Germinal center (tissue), 1 donor: Measurements from ENCODE around the gene APBB2.
"Not testable (repeated sequence)": the region's sequence is repeated elsewhere in the genome, so short reads cannot be mapped to it uniquely, and the experiment has no call there.

ENCODE experiments used
- DNase-seq: peaks from one replicate; pipeline ENCODE4 v3.0.0; 2012; ENCODE audit warnings: mixed read lengths, low spot score

The APBB2 gene

DNA sequence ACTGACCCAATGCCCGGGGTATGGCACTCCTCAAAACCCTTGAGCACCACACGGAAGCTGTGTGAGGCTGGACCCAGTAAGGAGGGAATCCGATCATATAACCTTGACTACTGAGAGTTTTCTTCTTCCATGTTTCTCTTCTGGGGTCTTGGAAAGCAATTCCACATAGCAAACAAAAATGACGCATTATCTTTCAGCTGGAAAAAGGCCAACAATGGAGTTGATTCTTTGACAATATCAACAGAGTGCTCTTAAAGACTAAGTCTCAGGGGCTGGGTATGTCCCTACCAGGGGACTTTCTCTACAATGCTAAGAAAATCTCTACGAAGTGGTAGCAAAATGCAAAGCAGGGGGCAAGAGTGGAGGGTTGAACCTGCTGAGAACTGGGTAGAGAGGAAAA lies 276.0 kb downstream of the APBB2 start:
- DNase-seq: no peak

GRCh38 chr4:40937140-40937725 lies 277.1 kb downstream of the APBB2 start:
- no peak for DNase-seq

- DNase-seq: no peak
Observed at GRCh38 chr4:40934676-40935075, 279.7 kb downstream of the APBB2 start.

GRCh38 chr4:40933272-40934053 lies 280.9 kb downstream of the APBB2 start:
- DNase-seq: no peak

GRCh38 chr4:40931841-40932240 lies 282.5 kb downstream of the APBB2 start:
- DNase-seq: no peak

- no peak for DNase-seq
Observed at GRCh38 chr4:40931238-40931637, 283.1 kb downstream of the APBB2 start.

- DNase-seq: no peak
Observed at GRCh38 chr4:40927074-40927473, 287.3 kb downstream of the APBB2 start.

DNA sequence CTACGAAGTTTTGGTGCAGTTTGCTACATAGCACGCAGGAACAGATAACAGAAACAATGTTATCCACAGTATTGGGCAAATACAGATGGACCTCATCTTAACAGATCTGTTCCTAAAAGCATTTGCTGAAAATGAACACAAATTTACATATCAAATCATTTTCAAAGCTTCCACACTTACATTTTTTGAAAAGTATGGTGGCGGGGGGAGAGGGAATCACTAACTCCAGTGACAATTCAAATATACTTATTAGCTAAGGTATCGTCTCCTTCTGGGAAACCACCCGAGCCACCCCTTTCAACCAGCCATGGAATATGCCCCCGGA lies 289.6 kb downstream of the APBB2 start:
- no peak for DNase-seq

DNA sequence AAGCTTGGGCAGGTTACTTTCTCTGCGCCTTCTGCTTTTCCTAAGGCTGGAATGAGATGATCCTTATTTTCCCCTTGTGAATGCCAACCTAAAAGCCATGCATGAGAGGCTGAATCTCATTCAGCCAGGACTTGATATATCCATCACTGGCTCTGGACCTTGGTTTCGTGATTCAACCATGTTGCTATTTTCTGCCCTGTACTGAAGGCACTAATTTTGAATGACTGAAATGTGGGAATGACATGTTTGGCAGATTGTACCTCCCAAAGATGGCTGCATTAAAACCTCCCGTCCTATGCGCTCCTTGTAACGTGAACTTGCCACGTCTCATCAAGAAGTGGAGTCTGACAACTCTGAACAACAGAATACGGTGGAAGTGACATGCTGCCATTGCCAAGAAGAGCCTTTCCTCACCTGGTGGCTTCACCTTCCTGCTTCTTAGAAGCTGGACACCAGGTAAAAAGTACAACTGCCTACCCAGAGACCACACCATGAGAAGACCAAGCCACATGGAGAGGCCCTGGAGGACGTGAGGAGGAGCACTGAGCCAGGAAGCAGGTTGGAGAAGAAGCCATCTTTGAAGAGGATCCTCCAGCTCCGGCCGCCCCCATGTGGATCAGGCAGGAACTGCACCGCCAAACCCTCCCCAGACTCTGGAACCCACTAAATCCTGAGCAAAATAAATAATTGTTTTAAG lies 290.1 kb downstream of the APBB2 start:
- DNase-seq: peak; percentile 77

DNA sequence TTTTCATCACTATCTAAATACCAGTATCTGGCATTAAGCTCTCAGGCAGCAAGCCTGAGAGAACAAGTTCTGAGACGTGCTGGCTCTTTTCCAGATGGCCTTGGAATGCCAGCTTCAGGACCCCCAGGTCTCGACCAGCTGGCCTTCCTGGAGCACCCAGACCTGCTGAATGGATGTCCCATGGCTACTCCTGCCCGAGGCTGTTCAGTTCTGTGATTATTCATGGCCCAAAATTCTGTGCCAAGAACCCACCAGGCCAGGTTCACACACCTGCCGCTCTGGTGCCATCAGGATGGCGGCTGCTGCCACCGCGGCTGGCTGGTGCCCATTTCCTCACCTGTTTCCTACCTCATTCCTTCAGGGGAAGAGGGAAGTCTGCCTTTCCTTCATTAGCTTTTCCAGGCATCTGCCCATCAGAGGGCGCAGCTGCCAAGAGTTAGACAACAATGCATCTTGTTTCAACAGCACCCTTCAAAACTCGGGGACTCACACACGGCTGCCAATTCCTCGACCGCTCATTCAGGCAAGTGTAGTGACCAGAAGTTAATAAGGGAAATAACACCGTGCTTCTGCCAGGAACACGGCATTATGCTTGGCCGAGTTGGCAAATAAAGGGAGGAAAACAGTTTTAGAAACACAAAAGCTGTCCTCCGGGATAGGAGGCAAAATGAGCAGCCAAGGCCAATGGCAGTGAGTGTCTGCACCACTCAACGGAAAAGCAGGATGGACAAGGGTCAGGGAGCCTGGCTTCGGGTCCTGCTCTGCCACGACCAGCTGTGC lies 290.8 kb downstream of the APBB2 start:
- no peak for DNase-seq

DNA sequence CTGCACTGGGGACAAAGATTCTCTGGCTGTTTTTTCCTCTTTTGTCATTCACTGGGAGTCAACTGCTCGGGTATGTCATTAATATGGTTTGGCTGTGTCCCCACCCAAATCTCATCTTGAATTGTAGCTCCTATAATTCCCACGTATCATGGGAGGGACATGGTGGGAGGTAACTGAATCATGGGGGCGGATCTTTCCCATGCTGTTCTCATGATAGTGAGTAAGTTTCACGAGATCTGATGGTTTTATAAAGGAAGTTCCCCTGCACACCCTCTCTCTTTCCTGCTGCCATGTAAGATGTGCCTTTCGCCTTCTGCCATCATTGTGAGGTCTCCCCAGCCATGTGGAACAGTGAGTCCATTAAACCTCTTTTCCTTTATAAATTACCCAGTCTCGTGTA lies 294.4 kb downstream of the APBB2 start:
- DNase-seq: not testable (repeated sequence)

DNA sequence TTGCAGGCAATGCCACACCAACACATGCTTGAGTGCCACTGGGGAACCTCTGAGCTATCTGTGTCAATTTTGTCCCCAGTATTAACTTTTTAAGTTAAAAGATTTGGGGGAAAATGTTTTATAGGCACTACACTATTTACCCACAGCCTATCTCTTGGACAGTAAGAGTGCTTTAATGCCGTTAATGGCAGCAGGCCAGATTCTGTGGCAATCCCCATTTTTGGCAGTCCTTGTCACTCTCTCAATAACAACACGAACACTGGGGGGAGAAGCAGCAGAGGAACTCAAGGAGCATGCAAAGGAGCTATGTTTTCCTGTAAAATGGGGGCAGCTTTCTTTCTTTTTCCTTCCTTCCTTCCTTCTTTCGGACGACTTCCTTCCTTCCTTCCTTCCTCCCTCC lies 296.0 kb downstream of the APBB2 start:
- no peak for DNase-seq

DNA sequence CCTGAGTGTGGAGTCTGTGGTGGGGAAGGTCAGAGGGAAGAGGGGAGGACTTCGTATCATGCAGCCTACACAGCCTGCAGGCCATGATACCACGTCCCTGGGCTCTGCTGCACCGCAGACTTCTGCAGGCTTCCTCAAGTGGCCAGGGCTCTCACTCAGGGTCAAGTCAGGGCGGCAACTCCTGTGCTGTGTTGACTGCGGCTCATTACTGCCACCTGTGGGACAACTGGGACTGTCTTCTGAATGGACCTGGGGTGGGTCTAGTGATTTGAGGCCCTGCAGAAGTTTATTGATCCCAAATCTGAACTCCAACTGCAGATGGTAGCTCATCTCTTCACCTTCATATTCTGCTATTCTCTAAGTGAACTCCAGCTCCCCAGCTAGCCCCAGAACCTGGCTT lies 297.5 kb downstream of the APBB2 start:
- peak; percentile 52 for DNase-seq

GRCh38 chr4:40916218-40916555 lies 298.2 kb downstream of the APBB2 start:
- no peak for DNase-seq

DNA sequence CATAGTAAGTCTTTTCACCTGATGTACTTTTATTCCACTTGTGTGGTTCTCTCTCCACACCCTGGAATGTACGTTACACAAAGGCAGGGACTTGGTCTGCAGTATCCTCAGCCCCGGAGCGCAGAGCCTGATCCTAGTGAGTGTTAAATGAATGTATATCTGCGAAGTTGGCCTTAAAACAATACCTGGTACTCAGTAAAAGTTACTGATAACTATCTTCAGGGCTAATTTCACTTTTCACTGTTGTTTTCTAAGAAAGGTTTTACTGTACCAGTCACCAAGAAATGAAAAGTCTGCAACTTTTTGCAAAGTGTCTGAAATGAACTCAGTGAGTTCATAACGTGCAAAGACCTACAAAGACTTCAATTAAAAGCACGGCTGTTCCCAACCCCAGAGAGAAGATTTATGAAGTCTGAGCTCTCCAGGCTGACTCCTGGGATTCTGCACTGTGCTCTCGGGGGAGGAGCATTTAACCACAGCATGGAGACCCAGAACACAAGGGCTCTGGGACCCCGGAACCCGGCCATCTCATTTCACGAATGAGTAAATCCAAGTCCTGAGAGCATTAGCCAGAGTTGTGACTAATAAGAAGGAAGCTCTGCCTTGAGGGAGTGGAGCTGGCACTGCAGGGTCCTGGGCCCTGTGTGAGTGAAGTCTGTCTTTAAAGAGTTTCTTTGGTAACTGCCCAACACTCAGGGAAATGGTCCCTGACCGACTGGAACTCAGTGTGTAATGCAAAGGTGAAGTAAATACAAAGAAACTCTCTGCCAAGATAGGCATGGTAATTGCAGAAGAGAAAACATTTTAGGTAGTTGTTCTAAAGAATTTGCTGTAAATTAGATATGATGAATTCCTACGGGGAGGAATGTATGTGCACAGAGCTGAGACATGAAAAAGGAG lies 298.8 kb downstream of the APBB2 start:
- no peak for DNase-seq

DNA sequence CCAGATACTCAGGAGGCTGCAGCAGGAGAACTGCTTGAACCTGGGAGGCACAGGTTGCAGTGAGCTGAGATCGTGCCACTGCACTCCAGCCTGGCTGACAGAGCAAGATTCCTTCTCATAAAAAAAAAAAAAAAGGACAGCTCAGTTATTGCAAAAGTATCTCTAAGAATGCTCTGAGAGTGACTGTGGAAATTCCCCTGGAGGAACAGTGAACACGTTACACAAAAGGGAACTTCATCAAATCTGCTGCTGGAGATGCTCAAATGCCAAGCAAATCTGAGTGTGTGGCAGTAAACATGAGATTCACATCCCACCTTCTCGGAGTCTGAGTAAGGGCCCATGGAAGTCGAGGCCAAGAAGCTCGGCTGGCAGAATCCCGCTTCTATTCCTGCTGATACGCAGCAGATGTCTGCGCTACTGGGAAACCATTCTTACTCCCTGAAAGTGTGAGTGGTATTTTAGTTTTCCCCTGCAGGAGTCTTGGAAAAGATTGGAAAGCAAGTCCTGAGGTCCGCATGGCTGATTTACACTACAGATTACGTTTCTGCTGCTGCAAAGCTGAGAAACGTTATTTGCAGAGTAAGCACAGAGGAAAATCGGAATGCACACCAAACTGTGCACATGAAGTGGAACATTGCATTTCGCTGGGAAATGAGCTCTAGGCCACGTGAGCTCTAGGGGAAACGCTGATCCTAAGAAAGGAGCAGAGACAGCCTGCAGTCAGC lies 301.7 kb downstream of the APBB2 start:
- DNase-seq: no peak

DNA sequence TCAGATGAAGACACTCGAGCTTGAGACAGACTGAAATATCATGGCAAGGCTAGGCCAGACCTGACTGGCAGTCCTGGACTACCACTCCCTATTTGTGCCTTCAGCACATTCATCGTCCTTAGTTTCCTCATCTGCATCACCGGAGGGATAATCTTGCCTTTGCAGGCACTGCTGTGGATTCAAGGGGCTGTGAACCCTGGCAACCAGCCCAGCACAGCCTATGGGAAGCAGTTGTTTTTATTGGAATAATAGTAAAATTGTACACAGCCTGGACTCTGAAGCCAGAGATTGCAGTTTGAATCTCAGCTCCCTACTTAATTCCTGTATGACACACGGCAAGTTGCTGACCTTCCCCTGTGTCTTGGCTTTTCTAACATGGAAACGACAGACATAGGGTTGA lies 303.6 kb downstream of the APBB2 start:
- no peak for DNase-seq

DNA sequence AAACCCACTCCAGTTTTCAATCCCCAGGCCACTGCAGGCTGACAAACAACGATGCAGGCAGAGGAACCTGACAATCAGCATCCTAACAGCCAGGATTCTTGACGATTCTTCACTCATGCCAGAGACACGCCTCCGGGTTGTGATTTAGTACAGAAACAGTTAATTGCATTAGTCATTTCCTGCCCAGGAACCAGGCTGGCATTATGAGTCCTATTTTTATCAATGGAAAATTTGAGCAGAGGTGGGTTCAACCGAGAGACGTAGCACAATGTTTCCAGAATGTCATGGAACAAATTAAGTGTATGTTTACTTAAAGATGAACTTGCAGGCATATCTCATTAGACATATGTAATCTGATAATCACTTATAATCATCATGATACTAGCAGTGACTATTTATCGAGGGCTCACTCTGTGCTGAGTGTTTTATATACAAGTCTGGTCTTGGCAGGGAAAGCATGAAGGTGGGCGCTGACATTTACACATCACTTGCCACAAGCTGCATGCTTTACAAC lies 304.9 kb downstream of the APBB2 start:
- no peak for DNase-seq

DNA sequence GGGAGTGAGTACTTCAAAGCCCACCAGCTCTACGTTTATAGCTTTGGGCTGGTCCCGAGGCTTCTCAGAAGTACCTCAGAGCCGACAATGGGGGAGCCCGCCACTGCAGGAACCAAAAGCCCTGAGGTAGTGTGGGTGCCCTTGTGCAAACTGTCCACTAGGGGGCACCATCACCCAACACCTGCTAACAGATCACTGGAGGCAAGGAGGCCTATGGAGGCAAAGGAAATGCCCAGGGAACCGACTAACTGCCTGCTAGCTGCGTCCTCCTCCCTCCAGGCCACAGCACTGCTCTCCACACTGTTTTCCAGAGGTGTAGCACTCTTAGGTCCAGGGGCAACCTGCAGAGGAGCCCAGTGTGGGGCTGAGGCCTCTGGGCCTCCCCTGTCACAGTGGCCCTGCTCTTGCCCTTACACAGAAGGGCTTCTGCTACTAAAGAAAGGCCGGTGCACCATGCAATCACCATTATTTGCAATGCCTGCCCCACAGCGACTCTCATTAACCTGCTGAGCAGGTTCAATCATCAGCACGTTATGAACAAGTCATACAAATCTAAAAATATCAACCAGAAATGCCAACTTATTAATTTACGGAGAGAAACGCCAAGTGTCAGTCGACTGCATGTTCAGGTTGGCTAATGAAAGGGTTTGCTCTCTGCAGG lies 305.5 kb downstream of the APBB2 start:
- peak; percentile 80 for DNase-seq

- no peak for DNase-seq
Observed at GRCh38 chr4:40908297-40908696, 306.0 kb downstream of the APBB2 start.
